ENCODE data around the gene SHANK3. TPM values are rescaled to one million over a fixed set of nuclear protein-coding genes. Genes with fewer than 3 reads are reported as not detected.

The SHANK3 gene
- polyA plus RNA-seq, 1 of the 3 experiments (the other 2 are of a cell fraction) = 1.5 TPM

DNA sequence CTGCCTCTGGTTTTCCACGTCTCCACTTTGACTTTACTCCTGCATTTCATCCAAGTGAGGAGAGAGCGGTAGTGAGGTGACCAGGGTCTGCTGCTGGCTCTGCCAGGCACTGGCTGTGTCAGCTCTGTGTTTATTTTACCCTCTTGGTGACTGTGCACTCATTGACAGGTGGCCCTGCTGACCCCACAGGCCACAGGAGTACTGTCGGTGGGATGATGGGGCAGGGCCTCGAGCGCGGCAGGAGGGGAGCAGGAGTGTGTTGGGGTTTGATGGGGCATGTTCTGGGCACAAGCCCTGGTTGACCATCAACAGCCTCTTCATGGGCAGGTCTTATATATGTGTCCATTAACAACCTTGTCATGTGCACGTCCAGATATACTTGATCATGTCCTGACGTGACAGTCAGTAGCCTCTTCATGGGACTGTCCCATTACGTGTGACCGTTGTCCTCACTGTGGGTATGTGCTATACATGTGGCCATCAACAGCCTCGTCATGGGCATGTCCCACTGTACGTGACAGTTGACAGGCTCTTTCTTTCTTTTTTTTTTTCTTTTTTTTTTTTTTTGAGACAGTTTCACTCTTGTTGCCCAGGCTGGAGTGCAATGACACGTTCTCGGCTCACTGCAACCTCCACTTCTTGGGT lies 34.0 kb downstream of the SHANK3 start:
- no peak overlapping the region for H2AFZ ChIP-seq (ENCODE audit: low read depth)
- H3F3A ChIP-seq (replicated peaks; ENCODE audit: insufficient read depth) = peaks cover 5% of the 10 kb centered on the region
- H3K9me3 ChIP-seq = no peaks in the 10 kb centered on the region
- 96% methylated on average over 12 of the region's 14 CpGs for WGBS (ENCODE audit: low lambda C conversion rate)
- ChIA-PET POLR2A (no interaction called here), CTCF (no interaction called here)
- H3K4me3 ChIP-seq (ENCODE audit: low read depth in 2 of 2, low read length in 1 of 2) = no peak overlapping the region
- H3K4me2 ChIP-seq = no peak overlapping the region
- H3K4me1 ChIP-seq (ENCODE audit: control insufficient read depth in 1 of 2, insufficient read depth in 2 of 2, low read depth in 1 of 2, low read length in 1 of 2) = peaks cover 0 to 10% of the 10 kb centered on the region in 2 experiments; a peak in 1 of 4 replicates
- no peak for DNase-seq
- no peaks in the 10 kb centered on the region for H3K27me3 ChIP-seq (ENCODE audit: insufficient read depth)
- H3K36me3 ChIP-seq (replicated peaks in 1 of 2; ENCODE audit: control insufficient read depth in 1 of 2, insufficient read depth in 2 of 2, low read length in 1 of 2) = no peaks in the 10 kb centered on the region
- no peak overlapping the region for H3K27ac ChIP-seq (ENCODE audit: low read depth in 2 of 2, low read length in 1 of 2)
- no peaks in the 10 kb centered on the region for H3K79me2 ChIP-seq (ENCODE audit: insufficient read depth)
- H4K20me1 ChIP-seq (ENCODE audit: insufficient read depth) = no peaks in the 10 kb centered on the region
- no peaks in the 10 kb centered on the region for H3K9me2 ChIP-seq
- TF ChIP-seq TCF12 (IDR thresholded peaks at IDR 0.05) (no peak), SIN3A (IDR thresholded peaks at IDR 0.05; ENCODE audit: borderline replicate concordance, low read depth, low read length) (no peak), GABPA (IDR thresholded peaks at IDR 0.05; ENCODE audit: low read depth) (no peak), POLR2AphosphoS5 (IDR thresholded peaks at IDR 0.05; ENCODE audit: low read depth, low read length) (no peak), CHD2 (IDR thresholded peaks at IDR 0.05; ENCODE audit: low read length, partially characterized antibody) (no peak), RXRA (IDR thresholded peaks at IDR 0.05; ENCODE audit: borderline replicate concordance, low read depth) (no peak), RCOR1 (IDR thresholded peaks at IDR 0.05; ENCODE audit: low read length) (no peak), FOSL2 (IDR thresholded peaks at IDR 0.05; ENCODE audit: borderline replicate concordance, low read depth) (no peak), MEF2A (IDR thresholded peaks at IDR 0.05; ENCODE audit: borderline replicate concordance, low read depth) (no peak), JUND (IDR thresholded peaks at IDR 0.05) (no peak), GATA2 (CRISPR knock-in tag; IDR thresholded peaks at IDR 0.05) (no peak)
- TF ChIP-seq, protein P1, sequence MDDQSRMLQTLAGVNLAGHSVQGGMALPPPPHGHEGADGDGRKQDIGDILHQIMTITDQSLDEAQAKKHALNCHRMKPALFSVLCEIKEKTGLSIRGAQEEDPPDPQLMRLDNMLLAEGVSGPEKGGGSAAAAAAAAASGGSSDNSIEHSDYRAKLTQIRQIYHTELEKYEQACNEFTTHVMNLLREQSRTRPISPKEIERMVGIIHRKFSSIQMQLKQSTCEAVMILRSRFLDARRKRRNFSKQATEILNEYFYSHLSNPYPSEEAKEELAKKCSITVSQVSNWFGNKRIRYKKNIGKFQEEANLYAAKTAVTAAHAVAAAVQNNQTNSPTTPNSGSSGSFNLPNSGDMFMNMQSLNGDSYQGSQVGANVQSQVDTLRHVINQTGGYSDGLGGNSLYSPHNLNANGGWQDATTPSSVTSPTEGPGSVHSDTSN (IDR thresholded peaks at IDR 0.05) = no peak
- H3K9ac ChIP-seq = no peak overlapping the region

DNA sequence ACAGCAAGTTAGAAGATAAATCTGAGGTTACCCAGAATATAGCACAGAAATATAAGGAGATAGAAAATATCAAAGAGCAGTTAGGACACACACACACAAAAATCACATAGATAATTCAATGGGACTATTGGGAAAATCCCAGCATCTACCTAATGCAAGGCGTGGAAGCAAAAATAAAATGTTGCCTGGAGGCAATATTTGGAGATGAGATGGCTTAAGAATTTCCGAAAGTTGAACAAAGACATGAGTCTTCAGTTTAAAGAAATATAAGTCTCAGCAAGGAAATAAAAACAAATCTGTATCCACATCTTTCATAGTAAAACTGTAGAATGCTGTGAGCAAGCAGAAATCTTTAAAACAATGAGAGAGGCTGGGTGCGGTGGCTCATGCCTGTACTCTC lies 35.9 kb downstream of the SHANK3 start:
- no peaks in the 10 kb centered on the region for H3K9me3 ChIP-seq
- CTCF ChIA-PET = interaction anchor here (1.2 kb wide), 1 partner anchor 24 kb away, joined by 3 read pairs; no protein-coding TSS in a partner anchor
- no peaks in the 10 kb centered on the region for H3K79me2 ChIP-seq (ENCODE audit: insufficient read depth)
- H3F3A ChIP-seq (replicated peaks; ENCODE audit: insufficient read depth) = peaks cover 5% of the 10 kb centered on the region
- H3K9me2 ChIP-seq = no peaks in the 10 kb centered on the region
- POLR2A ChIA-PET = no interaction called here
- H2AFZ ChIP-seq (ENCODE audit: low read depth) = no peak overlapping the region
- no peaks in the 10 kb centered on the region for H4K20me1 ChIP-seq (ENCODE audit: insufficient read depth)
- H3K27ac ChIP-seq (ENCODE audit: low read depth in 2 of 2, low read length in 1 of 2) = no peak overlapping the region
- no peak overlapping the region for H3K4me2 ChIP-seq
- DNase-seq = no peak
- no peak overlapping the region for H3K9ac ChIP-seq
- 92% methylated on average over 3 of the region's 3 CpGs for WGBS (ENCODE audit: low lambda C conversion rate)
- no peak overlapping the region for H3K4me3 ChIP-seq (ENCODE audit: low read depth in 2 of 2, low read length in 1 of 2)
- no peaks in the 10 kb centered on the region for H3K27me3 ChIP-seq (ENCODE audit: insufficient read depth)
- peaks cover 0 to 4% of the 10 kb centered on the region in 2 experiments; a peak in 1 of 4 replicates for H3K4me1 ChIP-seq (ENCODE audit: control insufficient read depth in 1 of 2, insufficient read depth in 2 of 2, low read depth in 1 of 2, low read length in 1 of 2)
- no peaks in the 10 kb centered on the region for H3K36me3 ChIP-seq (replicated peaks in 1 of 2; ENCODE audit: control insufficient read depth in 1 of 2, insufficient read depth in 2 of 2, low read length in 1 of 2)
- TF ChIP-seq TEAD4 (IDR thresholded peaks at IDR 0.05; ENCODE audit: borderline replicate concordance, insufficient read depth) = no peak
- TF ChIP-seq NRF1 (IDR thresholded peaks at IDR 0.05; ENCODE audit: low read depth, low read length) = no peak
- TF ChIP-seq NFIC (IDR thresholded peaks at IDR 0.05; ENCODE audit: borderline replicate concordance) = no peak
- no peak for TF ChIP-seq ELF1 (IDR thresholded peaks at IDR 0.05)
- TF ChIP-seq, protein P2, sequence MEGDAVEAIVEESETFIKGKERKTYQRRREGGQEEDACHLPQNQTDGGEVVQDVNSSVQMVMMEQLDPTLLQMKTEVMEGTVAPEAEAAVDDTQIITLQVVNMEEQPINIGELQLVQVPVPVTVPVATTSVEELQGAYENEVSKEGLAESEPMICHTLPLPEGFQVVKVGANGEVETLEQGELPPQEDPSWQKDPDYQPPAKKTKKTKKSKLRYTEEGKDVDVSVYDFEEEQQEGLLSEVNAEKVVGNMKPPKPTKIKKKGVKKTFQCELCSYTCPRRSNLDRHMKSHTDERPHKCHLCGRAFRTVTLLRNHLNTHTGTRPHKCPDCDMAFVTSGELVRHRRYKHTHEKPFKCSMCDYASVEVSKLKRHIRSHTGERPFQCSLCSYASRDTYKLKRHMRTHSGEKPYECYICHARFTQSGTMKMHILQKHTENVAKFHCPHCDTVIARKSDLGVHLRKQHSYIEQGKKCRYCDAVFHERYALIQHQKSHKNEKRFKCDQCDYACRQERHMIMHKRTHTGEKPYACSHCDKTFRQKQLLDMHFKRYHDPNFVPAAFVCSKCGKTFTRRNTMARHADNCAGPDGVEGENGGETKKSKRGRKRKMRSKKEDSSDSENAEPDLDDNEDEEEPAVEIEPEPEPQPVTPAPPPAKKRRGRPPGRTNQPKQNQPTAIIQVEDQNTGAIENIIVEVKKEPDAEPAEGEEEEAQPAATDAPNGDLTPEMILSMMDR (IDR thresholded peaks at IDR 0.05) = no peak
- no peak for TF ChIP-seq FOSL2 (IDR thresholded peaks at IDR 0.05; ENCODE audit: borderline replicate concordance, low read depth)
- no peak for TF ChIP-seq CHD2 (IDR thresholded peaks at IDR 0.05; ENCODE audit: low read length, partially characterized antibody)
- TF ChIP-seq, protein P3, sequence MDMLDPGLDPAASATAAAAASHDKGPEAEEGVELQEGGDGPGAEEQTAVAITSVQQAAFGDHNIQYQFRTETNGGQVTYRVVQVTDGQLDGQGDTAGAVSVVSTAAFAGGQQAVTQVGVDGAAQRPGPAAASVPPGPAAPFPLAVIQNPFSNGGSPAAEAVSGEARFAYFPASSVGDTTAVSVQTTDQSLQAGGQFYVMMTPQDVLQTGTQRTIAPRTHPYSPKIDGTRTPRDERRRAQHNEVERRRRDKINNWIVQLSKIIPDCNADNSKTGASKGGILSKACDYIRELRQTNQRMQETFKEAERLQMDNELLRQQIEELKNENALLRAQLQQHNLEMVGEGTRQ (IDR thresholded peaks at IDR 0.05; ENCODE audit: borderline replicate concordance, low read depth, low read length) = no peak
- TF ChIP-seq YY1 (IDR thresholded peaks at IDR 0.05; ENCODE audit: low read depth) = no peak
- TF ChIP-seq, protein P4, sequence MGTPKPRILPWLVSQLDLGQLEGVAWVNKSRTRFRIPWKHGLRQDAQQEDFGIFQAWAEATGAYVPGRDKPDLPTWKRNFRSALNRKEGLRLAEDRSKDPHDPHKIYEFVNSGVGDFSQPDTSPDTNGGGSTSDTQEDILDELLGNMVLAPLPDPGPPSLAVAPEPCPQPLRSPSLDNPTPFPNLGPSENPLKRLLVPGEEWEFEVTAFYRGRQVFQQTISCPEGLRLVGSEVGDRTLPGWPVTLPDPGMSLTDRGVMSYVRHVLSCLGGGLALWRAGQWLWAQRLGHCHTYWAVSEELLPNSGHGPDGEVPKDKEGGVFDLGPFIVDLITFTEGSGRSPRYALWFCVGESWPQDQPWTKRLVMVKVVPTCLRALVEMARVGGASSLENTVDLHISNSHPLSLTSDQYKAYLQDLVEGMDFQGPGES (IDR thresholded peaks at IDR 0.05; ENCODE audit: low read depth, low read length) = no peak
- TF ChIP-seq JUND (IDR thresholded peaks at IDR 0.05) = no peak
- TF ChIP-seq RXRA (IDR thresholded peaks at IDR 0.05; ENCODE audit: borderline replicate concordance, low read depth) = no peak
- no peak for TF ChIP-seq GABPA (IDR thresholded peaks at IDR 0.05; ENCODE audit: low read depth)
- no peak for TF ChIP-seq SIN3A (IDR thresholded peaks at IDR 0.05; ENCODE audit: borderline replicate concordance, low read depth, low read length)
- TF ChIP-seq, protein P1 (IDR thresholded peaks at IDR 0.05) = no peak
- no peak for TF ChIP-seq TAF1 (IDR thresholded peaks at IDR 0.05; ENCODE audit: borderline replicate concordance, low read depth, low read length)
- no peak for TF ChIP-seq POLR2AphosphoS5 (IDR thresholded peaks at IDR 0.05; ENCODE audit: low read depth, low read length)
- no peak for TF ChIP-seq EP300 (IDR thresholded peaks at IDR 0.05; ENCODE audit: borderline replicate concordance in 1 of 2, low read depth in 1 of 2, low read length in 1 of 2)
